Neural crest cell (in vitro differentiated cells): Measurements from ENCODE around the gene RGS17. TPM values are rescaled to one million over a fixed set of nuclear protein-coding genes. Genes with fewer than 3 reads are reported as not detected.

ENCODE experiments used
- DNase-seq: peaks from one replicate; pipeline ENCODE4 v3.0.0; 2021; ENCODE audit warnings: low read depth, mixed read lengths, low spot score
- H3K27ac Mint-ChIP-seq: one replicate; pipeline ENCODE4 v1.8.0; 2021; ENCODE audit warnings: mild to moderate bottlenecking, mixed read lengths; ENCODE audit not compliant: unreplicated experiment
- H3K27me3 Mint-ChIP-seq: 2 replicates; pipeline ENCODE4 v1.8.0; 2021; ENCODE audit warnings: low read depth, mild to moderate bottlenecking, mixed read lengths
- H3K36me3 Mint-ChIP-seq: 2 replicates; pipeline ENCODE4 v1.8.0; 2021; ENCODE audit warnings: low read depth, mild to moderate bottlenecking, mixed read lengths
- H3K4me1 Mint-ChIP-seq: 2 replicates; pipeline ENCODE4 v1.8.0; 2021; ENCODE audit warnings: mixed read lengths
- H3K4me3 Mint-ChIP-seq: one replicate; pipeline ENCODE4 v1.8.0; 2021; ENCODE audit warnings: mild to moderate bottlenecking, mixed read lengths
- H3K9me3 Mint-ChIP-seq: 2 replicates; pipeline ENCODE4 v1.8.0; 2021; ENCODE audit warnings: mixed read lengths
- total RNA-seq: library from RNA; stranded (reverse); gene quantifications from 2 replicates; pipeline ENCODE4 v1.2.1, GENCODE V29; 2021
- TF ChIP-seq, protein P1 (sequence below): fragments of 200-600 bp; sonication (generic); conservative IDR thresholded peaks from 2 replicates; pipeline ENCODE4 v1.5.0; 2021; ENCODE audit warnings: antibody characterized with exemption, mild to moderate bottlenecking

Gene RGS17
- total RNA-seq, 1 donor from 2014 or later, result 4.7 TPM

- peaks cover 10% of the 10 kb centered on the region for H3K36me3 Mint-ChIP-seq
- H3K9me3 Mint-ChIP-seq, result peaks cover 6% of the 10 kb centered on the region
- no peak for DNase-seq
- no peak overlapping the region for H3K4me3 Mint-ChIP-seq
- TF ChIP-seq, protein P1, sequence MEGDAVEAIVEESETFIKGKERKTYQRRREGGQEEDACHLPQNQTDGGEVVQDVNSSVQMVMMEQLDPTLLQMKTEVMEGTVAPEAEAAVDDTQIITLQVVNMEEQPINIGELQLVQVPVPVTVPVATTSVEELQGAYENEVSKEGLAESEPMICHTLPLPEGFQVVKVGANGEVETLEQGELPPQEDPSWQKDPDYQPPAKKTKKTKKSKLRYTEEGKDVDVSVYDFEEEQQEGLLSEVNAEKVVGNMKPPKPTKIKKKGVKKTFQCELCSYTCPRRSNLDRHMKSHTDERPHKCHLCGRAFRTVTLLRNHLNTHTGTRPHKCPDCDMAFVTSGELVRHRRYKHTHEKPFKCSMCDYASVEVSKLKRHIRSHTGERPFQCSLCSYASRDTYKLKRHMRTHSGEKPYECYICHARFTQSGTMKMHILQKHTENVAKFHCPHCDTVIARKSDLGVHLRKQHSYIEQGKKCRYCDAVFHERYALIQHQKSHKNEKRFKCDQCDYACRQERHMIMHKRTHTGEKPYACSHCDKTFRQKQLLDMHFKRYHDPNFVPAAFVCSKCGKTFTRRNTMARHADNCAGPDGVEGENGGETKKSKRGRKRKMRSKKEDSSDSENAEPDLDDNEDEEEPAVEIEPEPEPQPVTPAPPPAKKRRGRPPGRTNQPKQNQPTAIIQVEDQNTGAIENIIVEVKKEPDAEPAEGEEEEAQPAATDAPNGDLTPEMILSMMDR, result no peak
- H3K27ac Mint-ChIP-seq, result no peak overlapping the region
- H3K27me3 Mint-ChIP-seq, result no peaks in the 10 kb centered on the region
- H3K4me1 Mint-ChIP-seq, result peaks cover 5% of the 10 kb centered on the region
Observed at GRCh38 chr6:153045271-153045670, 85.8 kb downstream of the RGS17 start.

- H3K9me3 Mint-ChIP-seq, result peaks cover 6% of the 10 kb centered on the region
- no peak for DNase-seq
- H3K4me3 Mint-ChIP-seq, result no peak overlapping the region
- H3K36me3 Mint-ChIP-seq, result peaks cover 10% of the 10 kb centered on the region
- no peaks in the 10 kb centered on the region for H3K27me3 Mint-ChIP-seq
- TF ChIP-seq, protein P1, result no peak
- H3K4me1 Mint-ChIP-seq, result peaks cover 5% of the 10 kb centered on the region
- no peak overlapping the region for H3K27ac Mint-ChIP-seq
Observed at GRCh38 chr6:153044295-153044694, 86.8 kb downstream of the RGS17 start.

GRCh38 chr6:153043719-153044118 is 87.4 kb downstream of the RGS17 start:
- Mint-ChIP-seq H3K9me3 (peaks cover 6% of the 10 kb centered on the region), H3K27ac (no peak overlapping the region), H3K36me3 (peaks cover 10% of the 10 kb centered on the region), H3K27me3 (no peaks in the 10 kb centered on the region), H3K4me3 (no peak overlapping the region), H3K4me1 (peaks cover 5% of the 10 kb centered on the region)
- no peak for DNase-seq
- TF ChIP-seq, protein P1, result no peak

- Mint-ChIP-seq H3K36me3 (no peaks in the 10 kb centered on the region), H3K4me1 (no peaks in the 10 kb centered on the region), H3K4me3 (no peak overlapping the region), H3K27ac (no peak overlapping the region), H3K27me3 (no peaks in the 10 kb centered on the region), H3K9me3 (no peaks in the 10 kb centered on the region)
- TF ChIP-seq, protein P1, result no peak
- no peak for DNase-seq
Observed at GRCh38 chr6:153038378-153039057, 92.6 kb downstream of the RGS17 start.

DNA sequence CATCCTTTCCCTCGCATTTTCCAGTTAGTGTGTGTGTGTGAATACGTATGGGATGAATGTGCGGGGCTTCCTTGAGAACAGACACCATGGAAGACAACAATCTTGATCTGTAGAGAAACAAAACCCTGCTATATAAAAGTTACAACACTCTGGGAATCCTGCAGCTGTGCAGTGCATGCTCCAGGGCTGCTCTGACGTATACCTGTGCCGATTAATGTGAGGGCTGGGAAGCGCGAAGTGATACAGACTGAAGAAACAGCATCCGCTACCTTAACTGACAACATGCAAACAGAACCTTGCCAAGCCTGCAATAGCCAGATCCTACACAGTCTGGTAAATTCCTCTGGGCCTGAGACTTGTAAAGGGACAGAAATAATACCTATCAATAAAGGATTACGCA is 96.9 kb downstream of the RGS17 start:
- no peak overlapping the region for H3K27ac Mint-ChIP-seq
- H3K9me3 Mint-ChIP-seq, result no peaks in the 10 kb centered on the region
- no peak for DNase-seq
- TF ChIP-seq, protein P1, result no peak
- no peak overlapping the region for H3K4me3 Mint-ChIP-seq
- H3K27me3 Mint-ChIP-seq, result no peaks in the 10 kb centered on the region
- no peaks in the 10 kb centered on the region for H3K36me3 Mint-ChIP-seq
- peaks cover 10% of the 10 kb centered on the region for H3K4me1 Mint-ChIP-seq
